ENCODE results near the gene PAX2.

Gene PAX2

GRCh38 chr10:100878291-100878910 lies 133.0 kb downstream of the PAX2 start:
- no peak for DNase-seq (ENCODE audit: low read depth)
